K562 (cell line): Measurements from ENCODE around the gene TSGA10IP. TPM values are rescaled to one million over a fixed set of nuclear protein-coding genes. Genes with fewer than 3 reads are reported as not detected.

Experiments used
- BCOR ChIP-seq: fragments of 450-650 bp; IDR thresholded peaks from 2 replicates; pipeline ENCODE4 v1.6.1; 2016
- BHLHE40 ChIP-seq: IDR thresholded peaks from 2 replicates; pipeline ENCODE4 v1.6.1; 2011; ENCODE audit warnings: low read length, improper control_type of control experiment
- ELF1 ChIP-seq: fragments of 200-800 bp; sonication (Bioruptor generic); IDR thresholded peaks from 2 replicates; pipeline ENCODE4 v1.6.1; 2016; ENCODE audit warnings: missing genetic modification characterization, missing compliant biosample characterization
- FOXM1 ChIP-seq, 2 experiments: fragments of 450-650 bp in 1 of 2; sonication (generic) in 1 of 2; formaldehyde crosslinking in 1 of 2; IDR thresholded peaks; 2 replicates each; pipeline versions ENCODE4 v1.6.1 to v1.9.0; 2017 to 2022; ENCODE audit warnings: low read depth in 2 of 2, mild to moderate bottlenecking in 2 of 2, missing genetic modification reagents in 1 of 2, moderate library complexity in 1 of 2
- HBP1 ChIP-seq: fragments of 450-650 bp; formaldehyde crosslinking; IDR thresholded peaks from 2 replicates; pipeline ENCODE4 v1.4.0; 2022; ENCODE audit warnings: missing genetic modification characterization
- HDAC1 ChIP-seq, 2 experiments: fragments of 450-650 bp; IDR thresholded peaks; 2 replicates each; pipeline ENCODE4 v1.6.1; 2016 to 2017; ENCODE audit warnings: inconsistent platforms in 1 of 2, mild to moderate bottlenecking in 1 of 2, moderate library complexity in 1 of 2
- HOXB6 ChIP-seq: fragments of 250-450 bp; sonication (Bioruptor Pico); IDR thresholded peaks from 2 replicates; pipeline ENCODE4 v1.5.1; 2022; ENCODE audit warnings: mild to moderate bottlenecking, borderline replicate concordance
- PKNOX1 ChIP-seq: fragments of 450-650 bp; IDR thresholded peaks from 2 replicates; pipeline ENCODE4 v1.6.1; 2016
- POLR2B ChIP-seq: fragments of 450-650 bp; IDR thresholded peaks from 2 replicates; pipeline ENCODE4 v1.6.1; 2018; ENCODE audit warnings: low read depth; ENCODE audit not compliant: partially characterized antibody
- RNF219 ChIP-seq: fragments of 250-450 bp; sonication (Bioruptor Pico); IDR thresholded peaks from 2 replicates; pipeline ENCODE4 v1.5.0; 2022; ENCODE audit warnings: mild to moderate bottlenecking
- SRSF9 ChIP-seq: fragments of 200-400 bp; formaldehyde crosslinking; IDR thresholded peaks from 2 replicates; pipeline ENCODE4 v1.6.1; 2017; ENCODE audit warnings: low read depth, low read length, borderline replicate concordance
- TCF15 ChIP-seq: fragments of 250-450 bp; sonication (Bioruptor Pico); IDR thresholded peaks from 2 replicates; pipeline ENCODE4 v1.8.0; 2022; ENCODE audit warnings: moderate library complexity, mild to moderate bottlenecking, inconsistent platforms
- YBX1 ChIP-seq: fragments of 450-650 bp; IDR thresholded peaks from 2 replicates; pipeline ENCODE4 v1.7.1; 2016; ENCODE audit warnings: mild to moderate bottlenecking
- ZBTB1 ChIP-seq: sonication (generic); formaldehyde crosslinking; IDR thresholded peaks from 2 replicates; pipeline ENCODE4 v1.8.1; 2023; ENCODE audit warnings: missing genetic modification reagents, low read depth, mild to moderate bottlenecking, borderline replicate concordance
- ZNF41 ChIP-seq: fragments of 250-450 bp; sonication (Bioruptor Pico); conservative IDR thresholded peaks from 2 replicates; pipeline ENCODE4 v1.4.0; 2020; ENCODE audit warnings: mild to moderate bottlenecking
- ZNF431 ChIP-seq: sonication (generic); formaldehyde crosslinking; IDR thresholded peaks from 2 replicates; pipeline ENCODE4 v1.8.0; 2022; ENCODE audit warnings: mild to moderate bottlenecking, missing genetic modification reagents
- polyA plus RNA-seq, 8 experiments: library from polyadenylated mRNA; depleted of rRNA in 4 of 8; stranded (reverse) in 5 of 8; unstranded in 3 of 8; fragments of >200 nt; fragmentation: Nextera tagmentation in 2 of 8; fragmentation: Illumina TruSeq in 1 of 8; extraction: Ambion mirVana in 2 of 8; extraction: Trizol in 1 of 8; gene quantifications; 2 replicates each; pipeline versions ENCODE4 v1.2.1 to v1.2.3, GENCODE V29; 2011 to 2014; ENCODE audit warnings: inconsistent platforms in 1 of 8, missing spikeins in 1 of 8
- total RNA-seq, 7 experiments: library from RNA; depleted of rRNA in 6 of 7; stranded (reverse); fragments of >200 nt in 6 of 7; fragmentation: Illumina TruSeq in 2 of 7; extraction: Trizol in 2 of 7; gene quantifications; 2 replicates each; pipeline versions ENCODE4 v1.2.1 to v1.2.3, GENCODE V29; 2011 to 2021; ENCODE audit warnings: low replicate concordance in 1 of 7
- TF ChIP-seq, protein P1 (sequence below): fragments of 200-800 bp; sonication (Bioruptor generic); IDR thresholded peaks from 2 replicates; pipeline ENCODE4 v1.6.1; 2017; ENCODE audit warnings: missing genetic modification characterization, missing compliant biosample characterization
- TF ChIP-seq, protein P2 (sequence below): conservative IDR thresholded peaks from 2 replicates; pipeline ENCODE4 v1.6.1; 2011; ENCODE audit warnings: low read depth, mild to moderate bottlenecking, low read length; ENCODE audit not compliant: control insufficient read depth
- TF ChIP-seq, protein P3 (sequence below): fragments of 450-650 bp; IDR thresholded peaks from 2 replicates; pipeline ENCODE4 v1.6.1; 2014; ENCODE audit warnings: low read depth, mild to moderate bottlenecking, moderate library complexity, borderline replicate concordance

Gene TSGA10IP
- total and polyA plus RNA-seq, 9 of the 15 experiments (the other 6 are each of a cell fraction or from before 2014, with no cell fraction given): not detected

- TF ChIP-seq, protein P1, sequence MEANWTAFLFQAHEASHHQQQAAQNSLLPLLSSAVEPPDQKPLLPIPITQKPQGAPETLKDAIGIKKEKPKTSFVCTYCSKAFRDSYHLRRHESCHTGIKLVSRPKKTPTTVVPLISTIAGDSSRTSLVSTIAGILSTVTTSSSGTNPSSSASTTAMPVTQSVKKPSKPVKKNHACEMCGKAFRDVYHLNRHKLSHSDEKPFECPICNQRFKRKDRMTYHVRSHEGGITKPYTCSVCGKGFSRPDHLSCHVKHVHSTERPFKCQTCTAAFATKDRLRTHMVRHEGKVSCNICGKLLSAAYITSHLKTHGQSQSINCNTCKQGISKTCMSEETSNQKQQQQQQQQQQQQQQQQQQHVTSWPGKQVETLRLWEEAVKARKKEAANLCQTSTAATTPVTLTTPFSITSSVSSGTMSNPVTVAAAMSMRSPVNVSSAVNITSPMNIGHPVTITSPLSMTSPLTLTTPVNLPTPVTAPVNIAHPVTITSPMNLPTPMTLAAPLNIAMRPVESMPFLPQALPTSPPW: peak; percentile 44; the same call in 1 of the 2 replicates
- TF ChIP-seq POLR2B (no peak), HOXB6 (CRISPR knock-in tag) (no peak), YBX1 (no peak), ELF1 (tag) (no peak), ZBTB1 (CRISPR knock-in tag) (peak; percentile 86; the same call in 1 of the 2 replicates), HBP1 (CRISPR knock-in tag) (no peak), BHLHE40 (peak; percentile 62; the same call in 1 of the 2 replicates), FOXM1 (IDR thresholded peaks at IDR 0.05; ENCODE audit: low read depth) (0 out of 2 replicates have a peak, but pooled peaks have one; percentile 20), FOXM1 (CRISPR knock-in tag; IDR thresholded peaks at IDR 0.05; ENCODE audit: low read depth) (no peak), BCOR (no peak), ZNF41 (CRISPR knock-in tag) (no peak), ZNF431 (0 out of 2 replicates have a peak, but pooled peaks have one; percentile 45), TCF15 (CRISPR knock-in tag) (no peak), RNF219 (CRISPR knock-in tag) (no peak), PKNOX1 (no peak), SRSF9 (no peak), HDAC1 (IDR thresholded peaks at IDR 0.05) (peak in 1 of 2 experiments; percentile 15; a peak in 1 of 4 replicates)
- TF ChIP-seq, protein P2, sequence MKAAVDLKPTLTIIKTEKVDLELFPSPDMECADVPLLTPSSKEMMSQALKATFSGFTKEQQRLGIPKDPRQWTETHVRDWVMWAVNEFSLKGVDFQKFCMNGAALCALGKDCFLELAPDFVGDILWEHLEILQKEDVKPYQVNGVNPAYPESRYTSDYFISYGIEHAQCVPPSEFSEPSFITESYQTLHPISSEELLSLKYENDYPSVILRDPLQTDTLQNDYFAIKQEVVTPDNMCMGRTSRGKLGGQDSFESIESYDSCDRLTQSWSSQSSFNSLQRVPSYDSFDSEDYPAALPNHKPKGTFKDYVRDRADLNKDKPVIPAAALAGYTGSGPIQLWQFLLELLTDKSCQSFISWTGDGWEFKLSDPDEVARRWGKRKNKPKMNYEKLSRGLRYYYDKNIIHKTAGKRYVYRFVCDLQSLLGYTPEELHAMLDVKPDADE: peak; percentile 42; the same call in 1 of the 2 replicates
- TF ChIP-seq, protein P3, sequence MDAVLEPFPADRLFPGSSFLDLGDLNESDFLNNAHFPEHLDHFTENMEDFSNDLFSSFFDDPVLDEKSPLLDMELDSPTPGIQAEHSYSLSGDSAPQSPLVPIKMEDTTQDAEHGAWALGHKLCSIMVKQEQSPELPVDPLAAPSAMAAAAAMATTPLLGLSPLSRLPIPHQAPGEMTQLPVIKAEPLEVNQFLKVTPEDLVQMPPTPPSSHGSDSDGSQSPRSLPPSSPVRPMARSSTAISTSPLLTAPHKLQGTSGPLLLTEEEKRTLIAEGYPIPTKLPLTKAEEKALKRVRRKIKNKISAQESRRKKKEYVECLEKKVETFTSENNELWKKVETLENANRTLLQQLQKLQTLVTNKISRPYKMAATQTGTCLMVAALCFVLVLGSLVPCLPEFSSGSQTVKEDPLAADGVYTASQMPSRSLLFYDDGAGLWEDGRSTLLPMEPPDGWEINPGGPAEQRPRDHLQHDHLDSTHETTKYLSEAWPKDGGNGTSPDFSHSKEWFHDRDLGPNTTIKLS: no peak
Observed at GRCh38 chr11:65903068-65903481, 42.2 kb upstream of the TSGA10IP start (continued).
